GM23338 (cell line): ENCODE results near the gene NHLRC4.

ENCODE experiments used
- NANOG ChIP-seq: IDR thresholded peaks from 2 replicates; pipeline ENCODE4 v1.6.1; 2016; ENCODE audit warnings: antibody characterized with exemption, borderline replicate concordance
- TF ChIP-seq, protein P1 (sequence below): IDR thresholded peaks from one replicate; pipeline ENCODE4 v1.6.1; 2018; ENCODE audit warnings: antibody characterized with exemption; ENCODE audit not compliant: unreplicated experiment

DNA sequence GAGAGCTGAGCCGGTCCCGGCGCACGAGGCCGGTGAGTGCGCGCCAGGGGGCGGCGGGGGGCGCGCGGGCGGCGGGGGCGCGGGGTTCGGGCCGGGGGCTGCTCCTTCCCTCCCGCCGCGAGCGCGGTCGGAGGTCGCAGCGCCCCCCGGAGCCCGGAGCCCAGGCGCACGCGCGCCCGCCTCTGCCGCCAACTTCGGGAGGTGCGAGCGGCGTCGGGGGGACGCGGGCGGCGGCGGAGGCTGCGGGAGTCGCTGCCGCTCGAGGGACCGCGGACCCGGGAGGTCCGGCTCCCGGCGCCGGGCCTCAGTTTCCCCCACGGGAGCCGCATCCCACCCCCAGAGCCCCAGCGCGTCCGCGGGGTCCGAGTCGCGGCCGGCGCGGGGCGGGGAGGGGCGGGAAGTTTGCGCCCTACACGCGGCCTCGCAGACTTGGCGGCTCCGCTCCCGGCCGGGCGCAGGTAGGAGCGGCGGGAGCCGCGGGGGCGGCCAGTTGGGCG is 6.6 kb upstream of the NHLRC4 start, which contains the start of gene PRR35:
- TF ChIP-seq, protein P1, sequence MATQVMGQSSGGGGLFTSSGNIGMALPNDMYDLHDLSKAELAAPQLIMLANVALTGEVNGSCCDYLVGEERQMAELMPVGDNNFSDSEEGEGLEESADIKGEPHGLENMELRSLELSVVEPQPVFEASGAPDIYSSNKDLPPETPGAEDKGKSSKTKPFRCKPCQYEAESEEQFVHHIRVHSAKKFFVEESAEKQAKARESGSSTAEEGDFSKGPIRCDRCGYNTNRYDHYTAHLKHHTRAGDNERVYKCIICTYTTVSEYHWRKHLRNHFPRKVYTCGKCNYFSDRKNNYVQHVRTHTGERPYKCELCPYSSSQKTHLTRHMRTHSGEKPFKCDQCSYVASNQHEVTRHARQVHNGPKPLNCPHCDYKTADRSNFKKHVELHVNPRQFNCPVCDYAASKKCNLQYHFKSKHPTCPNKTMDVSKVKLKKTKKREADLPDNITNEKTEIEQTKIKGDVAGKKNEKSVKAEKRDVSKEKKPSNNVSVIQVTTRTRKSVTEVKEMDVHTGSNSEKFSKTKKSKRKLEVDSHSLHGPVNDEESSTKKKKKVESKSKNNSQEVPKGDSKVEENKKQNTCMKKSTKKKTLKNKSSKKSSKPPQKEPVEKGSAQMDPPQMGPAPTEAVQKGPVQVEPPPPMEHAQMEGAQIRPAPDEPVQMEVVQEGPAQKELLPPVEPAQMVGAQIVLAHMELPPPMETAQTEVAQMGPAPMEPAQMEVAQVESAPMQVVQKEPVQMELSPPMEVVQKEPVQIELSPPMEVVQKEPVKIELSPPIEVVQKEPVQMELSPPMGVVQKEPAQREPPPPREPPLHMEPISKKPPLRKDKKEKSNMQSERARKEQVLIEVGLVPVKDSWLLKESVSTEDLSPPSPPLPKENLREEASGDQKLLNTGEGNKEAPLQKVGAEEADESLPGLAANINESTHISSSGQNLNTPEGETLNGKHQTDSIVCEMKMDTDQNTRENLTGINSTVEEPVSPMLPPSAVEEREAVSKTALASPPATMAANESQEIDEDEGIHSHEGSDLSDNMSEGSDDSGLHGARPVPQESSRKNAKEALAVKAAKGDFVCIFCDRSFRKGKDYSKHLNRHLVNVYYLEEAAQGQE = no peak
- TF ChIP-seq NANOG = no peak
